GM18907 (cell line): Measurements from ENCODE around the gene EFL1.
"Not testable (repeated sequence)": the region's sequence is repeated elsewhere in the genome, so short reads cannot be mapped to it uniquely, and the experiment has no call there.

Experiments used
- ATAC-seq: cut with Tn5 transposase; IDR thresholded peaks from one replicate; pipeline ENCODE4 v1.9.1; 2021; ENCODE audit warnings: mild to moderate bottlenecking, moderate library complexity; ENCODE audit not compliant: unreplicated experiment

Gene EFL1

DNA sequence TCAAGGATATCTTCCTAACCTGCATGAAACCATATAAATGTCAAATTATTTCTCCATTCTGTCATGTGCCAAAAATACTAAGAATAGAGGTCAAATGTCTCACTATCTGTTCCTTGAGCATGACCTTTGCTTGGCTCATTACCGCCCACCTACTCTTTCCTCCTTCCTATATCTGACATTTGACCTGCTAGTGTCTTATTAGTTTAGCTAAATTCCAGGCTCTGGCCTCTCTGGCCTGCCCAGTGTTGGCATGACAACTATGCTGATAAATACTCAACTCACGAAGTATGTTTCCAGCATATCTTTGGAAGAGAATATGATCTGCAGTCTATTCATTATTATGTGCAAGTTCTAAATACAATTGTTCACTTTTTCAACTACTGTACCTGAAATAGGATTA lies 58.0 kb downstream of the EFL1 start:
- not testable (repeated sequence) for ATAC-seq

DNA sequence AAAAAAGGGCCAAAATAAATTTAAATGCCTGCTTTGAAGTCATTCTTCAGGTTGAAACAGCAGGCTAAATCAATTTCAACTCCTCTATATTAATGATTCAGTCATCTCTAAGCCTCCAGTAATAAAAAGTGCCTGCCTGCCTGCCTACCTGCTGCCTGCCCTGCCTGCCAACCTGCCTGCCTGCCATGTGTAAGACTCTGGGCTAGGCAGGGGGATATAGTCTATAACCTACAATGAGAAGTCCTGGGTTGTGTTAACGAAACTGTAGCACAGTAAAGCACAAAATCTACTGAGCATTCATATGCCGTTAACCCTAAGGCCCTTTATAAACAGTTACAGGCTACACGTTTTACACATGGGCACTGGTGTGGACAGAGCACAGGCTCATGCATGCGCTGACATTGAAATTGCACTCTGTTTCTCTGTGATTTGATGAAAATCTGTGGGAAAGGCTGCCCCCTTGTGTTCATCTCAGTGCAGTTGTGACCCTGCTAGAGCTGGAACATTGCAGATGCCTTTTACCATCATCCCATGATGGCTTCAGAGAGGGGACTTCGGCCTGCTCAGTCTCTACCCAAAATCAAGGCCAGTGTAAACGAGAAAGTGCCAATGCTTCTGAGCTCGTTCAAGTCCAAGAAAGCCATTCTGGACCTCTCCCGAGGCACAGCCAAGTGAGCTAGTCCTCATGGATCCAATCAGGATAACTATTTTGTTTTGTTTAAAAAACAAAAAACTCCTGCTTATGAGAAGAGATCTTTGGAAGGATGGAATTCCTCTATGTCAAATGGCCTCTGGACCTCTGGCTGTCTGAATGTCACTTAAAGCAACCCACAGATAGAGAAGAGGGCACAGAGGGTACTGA lies 64.6 kb downstream of the EFL1 start:
- peak; percentile 83 for ATAC-seq

- no peak for ATAC-seq
These were observed 66.2 kb downstream of the EFL1 start for GRCh38 chr15:82196353-82196752.

- not testable (repeated sequence) for ATAC-seq
These were observed 66.7 kb downstream of the EFL1 start for GRCh38 chr15:82195818-82196217.

DNA sequence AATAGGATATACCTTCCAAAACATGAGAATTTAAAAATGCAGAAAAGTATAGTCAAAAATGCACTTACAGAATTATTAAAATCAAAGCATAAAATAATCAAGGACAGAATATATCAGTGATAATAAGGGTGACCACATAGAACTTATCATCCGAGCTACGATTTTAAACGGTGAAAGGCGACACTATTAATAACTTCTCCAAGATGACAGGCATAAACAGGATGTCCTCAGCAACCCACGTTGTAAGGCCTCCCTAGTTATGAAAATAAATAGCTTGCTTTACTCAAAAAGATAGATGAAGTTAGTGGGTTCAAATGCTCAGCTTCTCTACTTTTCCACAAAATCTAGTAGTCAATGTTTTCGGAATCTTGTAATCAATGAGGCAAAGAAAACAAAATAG lies 68.0 kb downstream of the EFL1 start:
- ATAC-seq, result not testable (repeated sequence)

DNA sequence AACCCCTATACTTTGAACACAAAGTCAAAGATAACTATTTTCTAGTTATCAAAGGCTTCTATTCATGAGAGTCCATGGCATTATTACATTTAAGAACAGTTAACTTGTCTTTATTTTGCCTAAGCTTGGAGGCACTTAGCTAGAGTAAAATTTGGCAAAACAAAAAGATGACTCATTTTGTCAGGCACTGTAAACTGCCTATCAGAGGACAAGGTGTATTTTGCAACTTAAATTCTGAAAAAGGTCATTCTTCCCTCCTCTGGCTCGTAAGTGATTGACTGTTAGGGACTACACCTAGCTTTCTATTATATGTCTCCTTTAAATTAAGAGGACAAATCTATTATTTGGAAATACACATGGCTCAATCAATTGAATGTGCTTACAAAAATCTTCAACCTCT lies 69.1 kb downstream of the EFL1 start:
- ATAC-seq, result not testable (repeated sequence)

DNA sequence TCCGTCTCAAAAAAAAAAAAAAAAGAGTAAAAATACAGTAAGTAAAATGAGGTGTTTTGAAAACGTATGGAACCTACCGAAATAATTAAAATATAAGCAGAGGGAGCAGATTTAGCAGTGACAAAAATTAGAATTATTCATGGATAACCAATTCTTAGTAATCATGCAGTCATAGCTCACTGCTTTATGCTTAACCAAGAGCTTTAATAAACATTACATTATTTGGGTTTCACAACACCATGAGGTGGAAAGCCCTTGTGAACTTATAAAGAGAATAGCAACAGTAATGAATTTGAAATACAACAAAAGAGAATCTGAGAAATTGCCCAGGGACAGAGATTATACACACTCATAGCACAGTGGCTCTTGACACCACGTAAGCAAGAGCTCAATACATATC lies 70.1 kb downstream of the EFL1 start:
- ATAC-seq, result not testable (repeated sequence)

DNA sequence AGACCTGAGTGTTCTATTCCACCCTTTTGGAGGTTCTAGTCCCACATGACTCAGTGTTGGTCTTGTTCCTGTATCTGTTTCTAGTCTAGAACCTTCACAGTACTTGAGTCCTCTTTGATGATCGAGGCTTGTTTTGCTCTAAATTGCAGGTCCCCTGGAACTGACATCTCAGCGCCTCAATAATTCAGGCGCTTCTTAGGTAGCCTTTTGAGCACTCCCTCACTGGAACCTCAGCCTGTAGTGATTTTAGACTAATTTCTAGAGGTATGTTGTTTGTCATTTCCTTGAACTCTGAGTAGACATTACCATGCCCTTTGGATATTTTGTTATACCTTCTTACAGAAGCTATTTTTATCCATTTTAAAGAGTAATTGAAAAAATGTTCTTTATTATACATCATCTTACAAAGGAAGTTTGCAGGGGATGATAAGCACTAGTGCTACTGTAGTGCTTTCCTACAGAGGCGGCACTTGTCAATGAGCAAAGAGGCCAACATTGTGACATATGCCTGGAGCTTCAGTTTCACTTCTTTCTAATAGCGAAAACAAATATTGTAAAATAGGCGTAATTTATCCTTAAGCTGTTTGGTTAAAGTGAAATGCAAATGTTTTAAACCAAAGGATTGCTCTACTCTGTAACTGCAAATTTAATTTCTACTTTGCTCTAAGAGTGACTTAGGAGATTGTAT lies 75.7 kb downstream of the EFL1 start:
- no peak for ATAC-seq

GRCh38 chr15:82186161-82186560 lies 76.4 kb downstream of the EFL1 start:
- no peak for ATAC-seq

- no peak for ATAC-seq
These were observed 77.8 kb downstream of the EFL1 start for GRCh38 chr15:82184776-82185175.

DNA sequence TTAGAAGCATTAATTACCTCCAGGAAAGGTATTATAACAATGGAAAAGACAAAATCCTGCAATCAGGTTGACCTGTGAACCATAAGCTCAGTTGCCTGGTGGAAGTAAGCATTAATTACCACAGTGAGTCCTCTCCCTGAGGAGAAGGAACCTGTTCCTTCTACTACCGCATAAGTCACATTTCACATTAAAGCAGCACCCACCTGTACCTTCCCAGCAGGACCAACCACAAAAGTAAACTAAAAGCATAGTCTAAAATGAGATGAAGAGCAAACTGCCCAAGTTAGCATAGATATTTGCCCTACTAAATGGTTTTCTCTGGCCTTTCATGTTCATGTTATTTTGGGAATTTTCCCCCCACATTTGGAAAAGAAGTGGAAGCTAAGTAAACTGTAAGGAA lies 78.2 kb downstream of the EFL1 start:
- no peak for ATAC-seq

DNA sequence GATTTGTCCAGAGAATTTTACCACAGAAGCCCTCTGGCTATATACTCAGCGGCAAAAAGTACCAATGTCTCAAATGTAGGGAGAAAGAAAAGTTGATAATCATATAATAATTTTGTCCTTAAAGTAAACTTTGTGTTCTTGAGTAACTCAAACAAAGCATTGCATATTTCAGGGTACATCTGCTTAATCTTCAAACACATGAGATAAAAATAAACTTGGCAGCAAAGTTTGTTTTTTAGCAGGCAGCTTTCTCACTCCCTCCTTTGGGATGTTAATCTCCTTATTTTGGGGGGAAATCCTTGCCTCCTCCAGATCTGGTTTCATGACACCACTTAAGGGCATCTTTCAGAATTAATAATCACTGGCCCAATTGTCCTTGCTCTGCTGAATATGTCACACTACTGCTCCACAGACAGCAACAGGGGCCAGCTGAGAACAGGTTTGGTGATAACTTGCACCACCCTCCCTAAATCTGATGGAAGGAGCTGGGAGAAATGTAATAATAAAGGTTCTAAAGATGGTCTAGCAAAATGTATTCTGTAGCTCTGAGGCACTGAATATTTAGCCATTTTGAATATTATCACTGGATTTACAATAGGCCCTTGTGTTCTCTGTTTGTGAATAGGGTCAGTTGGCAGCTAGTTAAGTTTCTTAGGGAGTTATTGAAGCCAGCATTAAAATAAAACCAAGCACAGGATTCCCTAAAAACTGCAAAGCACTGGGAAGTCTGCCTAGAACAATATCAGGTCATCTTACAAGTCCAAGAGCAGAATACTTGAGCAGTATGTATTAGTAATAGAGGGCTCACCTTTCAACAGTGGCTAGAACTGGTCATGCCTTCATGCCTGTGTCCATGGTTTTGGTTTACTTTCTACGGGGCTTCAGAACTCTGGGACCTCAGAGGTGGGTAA lies 79.2 kb downstream of the EFL1 start:
- no peak for ATAC-seq

- ATAC-seq, result no peak
These were observed 81.2 kb downstream of the EFL1 start for GRCh38 chr15:82181371-82181770.

DNA sequence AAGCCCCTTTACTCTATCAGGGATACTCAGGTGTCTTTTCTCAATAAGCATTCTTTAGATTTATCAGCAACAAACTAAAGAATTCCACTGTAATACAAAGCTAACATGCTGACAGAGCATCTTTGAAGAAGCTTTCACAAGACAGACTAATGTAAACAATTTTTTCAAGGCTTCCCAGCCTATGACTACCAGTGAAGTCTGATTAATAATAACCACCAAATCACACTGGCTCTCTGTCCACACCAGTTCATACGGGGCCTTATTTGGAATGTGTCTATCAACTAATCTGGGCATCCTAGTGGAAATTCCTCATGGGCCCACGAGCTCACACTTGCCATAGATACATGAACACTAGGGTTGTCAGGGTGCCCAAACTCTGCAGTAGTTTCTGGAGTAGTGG lies 84.5 kb downstream of the EFL1 start:
- no peak for ATAC-seq

DNA sequence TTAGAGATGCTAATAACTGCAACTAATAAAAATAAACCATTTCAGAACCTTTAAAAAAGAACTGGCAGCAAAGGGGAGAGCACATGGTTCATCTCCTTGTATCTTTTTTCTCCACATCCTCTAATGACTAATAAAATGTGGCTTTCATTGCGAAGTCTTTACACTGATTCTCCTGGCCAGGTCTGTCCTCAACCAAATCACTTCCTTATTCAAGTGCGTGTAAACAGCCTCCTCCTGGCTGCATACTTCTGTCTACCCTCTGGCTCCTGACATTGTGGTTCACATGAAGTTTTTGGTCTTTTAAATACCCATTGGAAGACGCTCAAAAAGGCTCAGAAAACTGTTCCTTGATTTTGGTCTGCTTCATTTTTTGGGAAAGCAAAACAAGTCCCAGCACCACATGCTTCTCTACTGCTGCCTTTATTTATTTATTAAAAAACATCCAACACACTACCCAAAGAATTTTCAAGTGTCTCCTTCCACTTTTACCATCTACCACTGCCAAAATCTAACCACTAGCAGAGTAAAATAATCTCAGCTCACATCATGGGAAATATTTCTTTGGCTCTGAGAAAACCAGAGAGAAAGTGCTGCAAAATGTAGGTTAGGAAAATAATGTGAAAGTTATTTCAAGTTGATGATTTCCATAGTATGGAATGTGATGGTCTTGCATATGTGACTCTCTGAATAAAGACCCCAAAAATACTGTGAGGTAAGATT lies 85.1 kb downstream of the EFL1 start:
- no peak for ATAC-seq

DNA sequence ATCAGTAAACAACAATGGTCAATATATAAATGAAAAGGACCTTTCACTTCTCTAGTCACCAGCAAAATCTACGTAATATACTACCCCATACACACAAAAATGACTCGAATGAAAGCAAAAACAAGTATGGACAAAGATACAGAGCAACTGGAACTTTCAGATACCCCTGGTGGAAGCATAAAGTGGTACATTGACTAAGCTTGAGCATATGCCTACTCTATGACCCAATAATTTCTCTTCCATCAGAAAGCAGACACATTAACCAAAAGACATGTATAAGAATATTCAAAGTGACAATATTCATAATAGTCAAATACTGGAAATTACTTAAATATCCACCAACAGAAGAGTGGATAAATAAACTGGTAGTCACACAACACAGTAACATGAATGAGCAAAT lies 86.0 kb downstream of the EFL1 start:
- ATAC-seq, result no peak

GRCh38 chr15:82174471-82175235 lies 87.9 kb downstream of the EFL1 start:
- ATAC-seq, result no peak

DNA sequence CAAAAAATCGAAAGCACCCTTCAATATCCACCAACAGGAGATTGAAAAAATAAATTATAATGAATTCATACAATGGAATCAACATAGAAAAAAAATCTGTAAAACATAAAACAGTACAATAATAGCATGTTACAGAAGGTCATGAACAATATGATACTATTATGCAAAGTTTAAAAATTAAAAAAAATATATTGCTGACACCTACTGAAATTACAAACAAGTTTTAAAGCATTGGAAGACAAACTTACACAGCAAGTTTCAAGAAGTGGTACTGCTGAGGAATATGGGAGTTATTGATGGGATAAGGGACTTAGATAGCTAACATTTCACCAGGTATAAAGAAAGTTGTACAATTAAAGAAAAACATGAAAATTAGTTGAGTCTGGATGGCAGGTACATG lies 89.4 kb downstream of the EFL1 start:
- ATAC-seq, result no peak

GRCh38 chr15:82172506-82172905 lies 90.0 kb downstream of the EFL1 start:
- ATAC-seq, result no peak

GRCh38 chr15:82168757-82169156 lies 93.8 kb downstream of the EFL1 start:
- ATAC-seq, result no peak
